G401 (cell line): ENCODE measurements around the gene NARS2. TPM values are rescaled to one million over a fixed set of nuclear protein-coding genes. Genes with fewer than 3 reads are reported as not detected.
A peak's percentile ranks its signal among the peaks of the same experiment; 100 is the strongest.
"Not testable (repeated sequence)": the region's sequence is repeated elsewhere in the genome, so short reads cannot be mapped to it uniquely, and the experiment has no call there.

ENCODE experiments used
- DNase-seq: peaks from one replicate; pipeline ENCODE4 v3.0.0-alpha.2; 2015; ENCODE audit warnings: low spot score
- in situ Hi-C: cut with HindIII; loops from 2 replicates; pipeline ENCODE4 v1.10.0; 2016; ENCODE audit warnings: low sequenced_read_pairs, mixed read lengths
- total RNA-seq: library from RNA; depleted of rRNA; stranded (reverse); fragments of >200 nt; shearing (Covaris generic); gene quantifications from 2 replicates; pipeline ENCODE4 v1.2.3, GENCODE V29; 2014; rRNA removed

NARS2 gene
- 34.6 and 54.9 TPM in 2 replicates for total RNA-seq

- in situ Hi-C loops = no loop called here
Observed at GRCh38 chr11:78574386-78575381, at the start of gene NARS2. TSS of gene NARS2 (minus strand) at chr11:78574864. CDS start at chr11:78574488, 376 bp downstream.

GRCh38 chr11:78622666-78623065, 48.0 kb upstream of the NARS2 start:
- DNase-seq = no peak
- in situ Hi-C loops = no loop called here

More at GRCh38 chr11:78574386-78575381, at the start of gene NARS2:
- DNase-seq = peak; percentile 99

- no peak for DNase-seq
- in situ Hi-C loops = no loop called here
Observed at GRCh38 chr11:78620159-78620558, 45.5 kb upstream of the NARS2 start.

GRCh38 chr11:78615724-78616123, 41.1 kb upstream of the NARS2 start:
- DNase-seq = no peak
- in situ Hi-C loops = no loop called here

GRCh38 chr11:78613378-78613813, 38.7 kb upstream of the NARS2 start:
- no peak for DNase-seq
- in situ Hi-C loops = no loop called here

GRCh38 chr11:78612721-78613377, 38.2 kb upstream of the NARS2 start:
- no peak for DNase-seq
- in situ Hi-C loops = no loop called here

- in situ Hi-C loops = not testable (repeated sequence)
Observed at GRCh38 chr11:78609321-78609720, 34.7 kb upstream of the NARS2 start.

GRCh38 chr11:78607696-78608095, 33.0 kb upstream of the NARS2 start:
- DNase-seq = no peak
- in situ Hi-C loops = no loop called here

More at GRCh38 chr11:78609321-78609720, 34.7 kb upstream of the NARS2 start:
- DNase-seq = not testable (repeated sequence)

GRCh38 chr11:78606667-78607066, 32.0 kb upstream of the NARS2 start:
- in situ Hi-C loops = no loop called here
- DNase-seq = no peak

GRCh38 chr11:78605296-78605695, 30.6 kb upstream of the NARS2 start:
- DNase-seq = no peak
- in situ Hi-C loops = no loop called here

GRCh38 chr11:78603792-78604191, 29.1 kb upstream of the NARS2 start:
- no peak for DNase-seq

GRCh38 chr11:78602771-78603170, 28.1 kb upstream of the NARS2 start:
- DNase-seq, in situ Hi-C loops: not testable (repeated sequence)

More at GRCh38 chr11:78603792-78604191, 29.1 kb upstream of the NARS2 start:
- in situ Hi-C loops = no loop called here

GRCh38 chr11:78601066-78601465, 26.4 kb upstream of the NARS2 start:
- DNase-seq, in situ Hi-C loops: not testable (repeated sequence)

- in situ Hi-C loops, DNase-seq: not testable (repeated sequence)
Observed at GRCh38 chr11:78597579-78597978, 22.9 kb upstream of the NARS2 start.

GRCh38 chr11:78595436-78596130, 20.9 kb upstream of the NARS2 start:
- DNase-seq = no peak
- in situ Hi-C loops = no loop called here

- in situ Hi-C loops = no loop called here
- no peak for DNase-seq
Observed at GRCh38 chr11:78594814-78595213, 20.1 kb upstream of the NARS2 start.

GRCh38 chr11:78588517-78588916, 13.9 kb upstream of the NARS2 start:
- in situ Hi-C loops = no loop called here
- DNase-seq = no peak

- no peak for DNase-seq
- in situ Hi-C loops = no loop called here
Observed at GRCh38 chr11:78587446-78587845, 12.8 kb upstream of the NARS2 start.

GRCh38 chr11:78586452-78587046, 11.9 kb upstream of the NARS2 start:
- DNase-seq = no peak
- in situ Hi-C loops = no loop called here
